Upper lobe of right lung (tissue), 1 donor: ENCODE data around the gene KRTAP10-12. TPM values are rescaled to one million over a fixed set of nuclear protein-coding genes. Genes with fewer than 3 reads are reported as not detected.
A peak's percentile ranks its signal among the peaks of the same experiment; 100 is the strongest.

Experiments
- ATAC-seq: fragments of 200-7000 bp; cut with Tn5 transposase; one replicate; pipeline ENCODE4 v1.9.1; 2020; ENCODE audit warnings: mild to moderate bottlenecking, moderate library complexity
- DNase-seq: peaks from one replicate; pipeline ENCODE4 v3.0.0-alpha.2; 2020
- H3K27ac ChIP-seq: fragments of 200-600 bp; one replicate; pipeline ENCODE4 v1.8.0; 2022
- H3K27me3 ChIP-seq: fragments of 200-600 bp; one replicate; pipeline ENCODE4 v1.8.0; 2022; ENCODE audit warnings: mild to moderate bottlenecking
- H3K36me3 ChIP-seq: fragments of 200-600 bp; one replicate; pipeline ENCODE4 v1.8.0; 2022
- H3K4me1 ChIP-seq: fragments of 200-600 bp; one replicate; pipeline ENCODE4 v1.8.0; 2022
- H3K4me3 ChIP-seq: fragments of 200-600 bp; one replicate; pipeline ENCODE4 v1.8.0; 2022; ENCODE audit warnings: mild to moderate bottlenecking
- H3K9me3 ChIP-seq: fragments of 200-600 bp; one replicate; pipeline ENCODE4 v1.8.0; 2022
- intact Hi-C: fragments of 100-400 bp; cut with DNase I; formaldehyde crosslinking; loops from one replicate; pipeline ENCODE4 v1.11.0; 2022
- total RNA-seq: library from RNA; stranded (reverse); fragmentation: NEBNext Ultra II Directional; extraction: Animal tissue kit (Norgen Biotek cat#: 25700); gene quantifications from one replicate; pipeline ENCODE4 v1.2.1, GENCODE V29; 2021
- TF ChIP-seq, protein P1 (sequence below): fragments of 200-600 bp; IDR thresholded peaks from one replicate; pipeline ENCODE4 v1.8.0; 2022; ENCODE audit warnings: antibody characterized with exemption
- donor health status: DM: no; HTN: yes; CAD: no; lungs with severe emphysema.

KRTAP10-12 gene
- total RNA-seq, 1 donor from 2014 or later: not detected

DNA sequence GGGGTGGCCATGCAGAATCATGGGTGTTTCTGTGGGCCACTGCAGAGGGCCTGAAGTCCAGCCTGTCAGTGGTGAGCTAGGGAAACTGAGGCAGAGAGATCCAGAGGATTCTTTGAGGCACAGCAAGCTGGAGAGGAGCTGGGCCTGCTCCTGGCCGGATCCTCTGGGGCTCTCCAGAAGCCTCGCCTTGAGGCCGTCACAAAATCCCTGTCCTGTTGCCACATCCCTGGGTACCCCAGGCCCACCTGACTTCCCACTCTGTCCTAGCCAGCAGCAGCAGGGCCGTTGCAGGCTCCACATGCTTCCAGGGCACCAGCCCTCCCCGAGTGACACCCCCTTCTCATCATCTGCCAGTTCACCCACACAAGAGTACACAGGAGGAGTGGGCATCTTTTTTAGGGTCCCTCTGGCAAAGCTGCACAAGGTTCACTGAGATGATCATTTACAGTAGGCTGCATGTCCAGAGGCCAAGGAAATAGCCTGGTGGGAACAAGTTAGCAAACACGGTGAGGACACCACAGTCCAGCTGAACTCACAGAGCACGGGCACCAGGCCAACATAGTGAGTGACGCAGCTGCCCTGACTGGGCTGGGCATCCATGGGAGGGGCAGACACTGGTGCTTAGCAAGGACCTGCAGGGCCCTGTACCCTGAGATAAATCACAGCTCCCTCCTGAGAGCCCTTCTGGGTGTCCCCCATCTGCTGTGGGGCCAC, 39.5 kb downstream of the KRTAP10-12 start:
- ATAC-seq: peak; percentile 44
- no peaks in the 10 kb centered on the region for H3K9me3 ChIP-seq
- H3K4me1 ChIP-seq: no peaks in the 10 kb centered on the region
- H3K36me3 ChIP-seq: no peaks in the 10 kb centered on the region
- H3K4me3 ChIP-seq: no peak overlapping the region
- TF ChIP-seq, protein P1, sequence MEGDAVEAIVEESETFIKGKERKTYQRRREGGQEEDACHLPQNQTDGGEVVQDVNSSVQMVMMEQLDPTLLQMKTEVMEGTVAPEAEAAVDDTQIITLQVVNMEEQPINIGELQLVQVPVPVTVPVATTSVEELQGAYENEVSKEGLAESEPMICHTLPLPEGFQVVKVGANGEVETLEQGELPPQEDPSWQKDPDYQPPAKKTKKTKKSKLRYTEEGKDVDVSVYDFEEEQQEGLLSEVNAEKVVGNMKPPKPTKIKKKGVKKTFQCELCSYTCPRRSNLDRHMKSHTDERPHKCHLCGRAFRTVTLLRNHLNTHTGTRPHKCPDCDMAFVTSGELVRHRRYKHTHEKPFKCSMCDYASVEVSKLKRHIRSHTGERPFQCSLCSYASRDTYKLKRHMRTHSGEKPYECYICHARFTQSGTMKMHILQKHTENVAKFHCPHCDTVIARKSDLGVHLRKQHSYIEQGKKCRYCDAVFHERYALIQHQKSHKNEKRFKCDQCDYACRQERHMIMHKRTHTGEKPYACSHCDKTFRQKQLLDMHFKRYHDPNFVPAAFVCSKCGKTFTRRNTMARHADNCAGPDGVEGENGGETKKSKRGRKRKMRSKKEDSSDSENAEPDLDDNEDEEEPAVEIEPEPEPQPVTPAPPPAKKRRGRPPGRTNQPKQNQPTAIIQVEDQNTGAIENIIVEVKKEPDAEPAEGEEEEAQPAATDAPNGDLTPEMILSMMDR: no peak
- no peaks in the 10 kb centered on the region for H3K27me3 ChIP-seq
- intact Hi-C loops: no loop called here
- no peak overlapping the region for H3K27ac ChIP-seq
- peak; percentile 67 for DNase-seq

DNA sequence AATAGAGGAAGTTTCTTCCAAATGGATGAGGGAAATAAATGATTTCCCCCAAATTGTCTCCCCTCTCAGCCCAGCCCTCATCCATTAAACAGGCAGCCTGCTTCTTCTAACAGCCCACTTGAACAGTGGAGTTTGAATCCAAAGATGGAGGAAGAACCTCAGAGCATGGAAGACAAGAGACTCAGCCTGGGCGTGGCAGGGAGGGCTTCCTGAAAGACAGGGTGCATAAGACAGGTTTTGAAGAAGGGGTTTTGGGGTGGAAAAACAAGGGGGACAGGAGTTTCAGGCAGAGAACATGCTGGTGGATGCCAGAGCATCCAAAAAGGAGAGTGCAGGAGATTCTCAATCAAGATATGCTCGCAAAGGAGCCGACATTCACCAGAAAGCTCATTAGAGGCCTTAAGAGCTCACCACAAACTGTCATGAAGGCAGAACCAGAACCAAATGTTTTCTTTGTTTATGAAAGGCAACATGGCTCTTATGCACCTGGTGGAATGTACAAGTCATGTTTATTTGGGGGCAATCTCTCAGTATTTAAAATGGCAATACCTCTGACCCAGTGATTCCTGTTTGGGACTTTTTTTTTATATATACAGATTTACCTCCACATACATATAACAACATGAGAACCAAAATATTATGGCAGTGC, 40.9 kb downstream of the KRTAP10-12 start:
- intact Hi-C loops: no loop called here
- Histone ChIP-seq H3K9me3 (no peaks in the 10 kb centered on the region), H3K27ac (no peak overlapping the region), H3K27me3 (no peaks in the 10 kb centered on the region), H3K36me3 (no peaks in the 10 kb centered on the region), H3K4me1 (no peaks in the 10 kb centered on the region), H3K4me3 (no peak overlapping the region)
- TF ChIP-seq, protein P1: no peak
- ATAC-seq: no peak
- DNase-seq: no peak

DNA sequence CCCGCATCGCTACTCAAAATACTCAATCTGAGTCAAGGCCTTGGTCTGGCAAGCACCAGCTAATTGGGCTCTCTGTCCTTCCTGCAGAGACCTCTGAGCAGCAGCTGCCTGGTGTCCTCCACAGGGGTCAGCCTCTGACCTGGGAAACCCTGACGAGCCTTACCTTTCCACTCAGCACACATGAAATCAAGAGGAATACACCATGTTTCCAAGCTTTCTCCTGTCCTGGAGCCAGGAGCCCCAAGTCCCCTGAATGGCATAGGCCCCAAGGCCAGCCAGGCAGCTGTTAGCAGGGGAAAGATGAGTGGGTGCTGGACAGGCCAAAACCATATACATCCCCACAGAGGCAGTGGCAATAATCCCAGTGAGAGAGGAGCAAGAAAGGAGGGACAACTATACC, 41.6 kb downstream of the KRTAP10-12 start:
- intact Hi-C loops: no loop called here
- Histone ChIP-seq H3K9me3 (no peaks in the 10 kb centered on the region), H3K4me3 (no peak overlapping the region), H3K4me1 (no peaks in the 10 kb centered on the region), H3K27me3 (no peaks in the 10 kb centered on the region), H3K36me3 (no peaks in the 10 kb centered on the region), H3K27ac (no peak overlapping the region)
- no peak for ATAC-seq
- no peak for DNase-seq
- TF ChIP-seq, protein P1: no peak

DNA sequence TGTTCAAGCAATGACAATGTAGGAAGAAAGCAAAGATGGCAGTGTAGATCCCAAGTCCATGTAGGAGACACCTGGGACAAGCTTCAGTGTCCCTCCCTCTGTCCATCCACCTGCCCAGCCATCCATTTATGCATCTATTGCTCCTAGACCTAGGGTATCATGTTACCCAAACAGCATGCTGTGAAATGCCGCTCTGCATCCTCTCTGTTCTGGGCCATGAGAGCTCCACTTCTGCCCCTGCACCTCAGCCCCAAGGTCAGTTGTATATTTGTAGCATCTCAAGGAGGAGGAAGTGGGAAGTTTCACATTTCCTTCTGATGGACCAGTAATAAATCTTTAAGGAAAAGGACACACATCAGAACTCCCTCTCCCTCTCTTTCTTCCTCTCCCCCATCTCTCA, 42.3 kb downstream of the KRTAP10-12 start:
- TF ChIP-seq, protein P1: no peak
- DNase-seq (no peak), ATAC-seq (no peak)
- Histone ChIP-seq H3K4me3 (no peak overlapping the region), H3K27me3 (no peaks in the 10 kb centered on the region), H3K27ac (no peak overlapping the region), H3K4me1 (no peaks in the 10 kb centered on the region), H3K9me3 (no peaks in the 10 kb centered on the region), H3K36me3 (no peaks in the 10 kb centered on the region)
- intact Hi-C loops: no loop called here

DNA sequence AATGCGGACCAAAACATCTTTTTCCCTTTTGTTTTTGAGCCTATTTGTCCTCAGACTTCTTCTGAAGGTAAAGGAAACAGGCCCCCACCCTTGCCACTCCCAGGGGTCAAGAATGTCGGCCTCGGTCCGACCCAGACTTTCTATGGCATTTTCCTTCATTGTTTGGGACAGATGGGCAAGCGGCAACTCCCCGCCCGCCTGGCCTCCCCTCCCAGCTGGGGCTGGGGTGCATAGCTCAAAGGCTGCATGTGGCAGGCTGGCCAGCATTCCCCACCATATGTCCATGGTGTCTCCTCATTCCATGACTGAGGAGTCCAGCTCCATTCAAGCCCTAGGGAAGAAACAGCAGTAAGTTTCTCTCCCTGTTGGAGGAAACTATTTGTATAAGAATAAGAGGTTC, 43.8 kb downstream of the KRTAP10-12 start:
- Histone ChIP-seq H3K4me3 (no peak overlapping the region), H3K36me3 (no peaks in the 10 kb centered on the region), H3K9me3 (no peaks in the 10 kb centered on the region), H3K27ac (no peak overlapping the region), H3K4me1 (no peaks in the 10 kb centered on the region), H3K27me3 (no peaks in the 10 kb centered on the region)
- ATAC-seq: no peak
- no peak for DNase-seq
- TF ChIP-seq, protein P1: no peak
- intact Hi-C loops: no loop called here
